ENCODE measurements around the gene BTRC.
A peak's percentile ranks its signal among the peaks of the same experiment; 100 is the strongest.
"Not testable (repeated sequence)": the region's sequence is repeated elsewhere in the genome, so short reads cannot be mapped to it uniquely, and the experiment has no call there.

The BTRC gene

GRCh38 chr10:101570428-101571270, 216.7 kb downstream of the BTRC start:
- no peak for DNase-seq

DNA sequence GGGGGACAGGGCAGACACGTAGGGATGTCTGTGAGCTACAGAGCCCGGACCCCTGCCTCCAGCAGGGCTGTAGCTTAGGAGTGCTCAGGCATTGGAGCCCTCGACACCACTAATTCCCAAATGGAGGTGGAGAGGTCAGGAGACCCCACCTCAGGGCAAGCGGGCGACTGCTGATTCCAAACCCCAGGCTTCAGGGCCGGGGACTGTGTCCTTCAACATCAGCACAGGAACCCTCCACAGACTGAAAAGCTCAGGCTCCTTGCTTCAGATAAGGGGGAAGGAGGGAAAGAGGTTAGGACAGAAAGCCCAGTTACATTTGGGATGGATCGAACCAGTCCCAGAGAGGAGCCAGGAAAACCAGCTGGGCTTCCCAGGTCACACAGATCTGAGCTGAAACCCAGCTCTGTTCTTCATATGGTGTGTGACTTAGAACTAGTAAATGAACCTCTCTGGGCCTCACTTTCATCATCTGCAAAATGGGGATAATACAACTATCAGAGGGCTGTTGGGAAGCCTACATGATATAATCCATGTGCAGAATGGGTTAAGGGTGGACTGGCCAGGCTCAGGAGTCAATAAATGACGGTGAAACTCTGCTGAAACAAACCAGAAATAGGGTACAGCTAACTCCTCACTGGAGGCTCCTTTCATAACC, 217.4 kb downstream of the BTRC start:
- DNase-seq, result no peak

DNA sequence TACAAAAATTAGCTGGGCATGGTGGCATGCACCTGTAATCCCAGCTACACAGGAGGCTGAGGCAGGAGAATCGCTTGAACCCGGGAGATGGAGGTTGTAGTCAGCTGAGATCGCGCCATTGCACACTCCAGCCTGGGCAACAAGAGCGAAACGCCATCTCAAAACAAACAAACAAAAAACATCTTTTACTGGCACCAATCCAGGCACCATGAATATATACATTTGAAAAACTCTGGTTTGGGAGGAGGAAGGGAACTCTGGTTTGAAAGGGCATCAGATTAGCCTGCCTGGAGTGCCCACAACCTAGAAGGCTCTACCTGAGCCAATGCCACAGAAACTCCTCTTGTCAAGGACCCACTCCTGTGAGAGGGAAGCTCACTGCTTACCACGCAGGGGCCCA, 218.2 kb downstream of the BTRC start:
- DNase-seq, result no peak

DNA sequence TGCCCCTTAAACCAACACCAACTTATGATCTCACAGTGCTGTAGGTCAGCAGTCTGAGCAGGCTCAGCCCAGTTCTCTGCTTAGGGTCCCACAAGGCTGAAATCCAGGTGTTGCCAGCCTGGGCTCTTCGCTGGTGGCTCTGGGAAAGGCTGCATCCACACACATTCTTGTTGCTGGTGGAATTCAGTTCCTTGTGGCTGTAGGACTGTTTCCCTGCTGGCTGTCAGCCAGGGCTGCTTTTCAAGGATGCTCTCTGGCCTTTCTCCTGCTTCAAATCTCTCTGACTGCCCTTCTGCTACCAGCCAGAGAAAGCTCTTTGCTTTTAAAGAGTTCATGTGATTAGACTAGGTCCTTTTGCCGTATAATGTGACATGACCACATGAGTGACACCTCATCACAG, 218.8 kb downstream of the BTRC start:
- DNase-seq, result no peak

DNA sequence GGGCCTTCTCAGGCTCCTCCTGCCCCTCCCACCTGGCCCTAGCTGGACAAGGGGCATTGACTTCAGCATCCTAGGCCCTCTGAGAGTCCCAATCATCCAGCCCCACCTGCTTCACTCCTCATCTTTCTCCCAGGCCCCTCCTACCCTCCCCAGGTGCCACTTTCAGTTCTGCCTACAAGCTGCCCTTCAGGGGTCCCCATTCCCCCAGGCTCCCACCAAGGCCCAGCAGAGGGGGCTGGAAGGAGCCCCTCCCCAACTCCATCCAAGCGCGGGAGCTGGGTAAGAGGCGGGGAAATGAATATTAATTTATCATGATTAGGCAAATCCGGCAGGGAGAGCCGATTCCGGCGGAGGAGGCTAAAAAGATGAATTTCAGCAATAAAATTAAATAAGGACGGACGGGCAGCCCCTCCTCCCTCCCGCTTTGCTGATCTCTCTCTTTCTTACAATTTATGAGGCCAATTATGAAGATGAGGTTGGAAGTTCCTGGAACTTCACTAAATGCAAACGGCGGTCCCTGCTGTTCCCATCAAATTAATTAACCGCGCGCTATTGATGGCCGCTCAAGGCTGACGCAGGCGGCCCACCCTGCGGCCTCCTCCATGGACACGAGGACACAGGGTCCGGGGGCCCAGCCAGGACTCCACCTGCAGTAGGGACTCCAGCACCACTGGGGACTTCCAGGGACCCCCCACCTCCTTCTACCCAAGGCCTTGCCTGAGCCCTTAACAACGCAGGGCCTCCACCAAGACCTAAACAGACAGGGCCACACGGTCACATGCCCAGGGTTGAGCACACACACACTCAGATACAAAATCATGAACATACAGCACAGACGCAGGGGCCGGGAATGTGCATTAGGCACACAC, 220.2 kb downstream of the BTRC start:
- no peak for DNase-seq

DNA sequence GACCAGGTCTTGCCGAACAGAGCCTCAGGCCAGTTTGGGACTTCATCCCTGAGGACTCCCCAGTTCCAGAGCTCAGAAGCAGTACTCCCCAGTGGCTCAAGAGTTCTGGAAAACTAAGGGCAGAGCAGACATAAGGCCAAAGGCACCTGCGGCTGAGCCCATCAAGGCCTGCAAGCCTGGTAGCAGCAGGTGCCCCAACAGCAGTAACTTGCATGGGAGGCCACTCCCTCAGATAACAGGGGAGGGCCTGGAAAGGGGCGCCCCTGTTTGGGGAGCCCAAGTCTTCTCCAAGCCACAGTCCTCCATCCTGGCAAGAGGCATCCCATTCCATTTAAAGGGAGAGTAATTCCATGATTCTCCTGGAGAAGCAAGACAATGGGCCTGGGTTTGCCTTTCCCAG, 221.1 kb downstream of the BTRC start:
- DNase-seq, result no peak

- no peak for DNase-seq
Observed at GRCh38 chr10:101575580-101576210, 221.7 kb downstream of the BTRC start.

DNA sequence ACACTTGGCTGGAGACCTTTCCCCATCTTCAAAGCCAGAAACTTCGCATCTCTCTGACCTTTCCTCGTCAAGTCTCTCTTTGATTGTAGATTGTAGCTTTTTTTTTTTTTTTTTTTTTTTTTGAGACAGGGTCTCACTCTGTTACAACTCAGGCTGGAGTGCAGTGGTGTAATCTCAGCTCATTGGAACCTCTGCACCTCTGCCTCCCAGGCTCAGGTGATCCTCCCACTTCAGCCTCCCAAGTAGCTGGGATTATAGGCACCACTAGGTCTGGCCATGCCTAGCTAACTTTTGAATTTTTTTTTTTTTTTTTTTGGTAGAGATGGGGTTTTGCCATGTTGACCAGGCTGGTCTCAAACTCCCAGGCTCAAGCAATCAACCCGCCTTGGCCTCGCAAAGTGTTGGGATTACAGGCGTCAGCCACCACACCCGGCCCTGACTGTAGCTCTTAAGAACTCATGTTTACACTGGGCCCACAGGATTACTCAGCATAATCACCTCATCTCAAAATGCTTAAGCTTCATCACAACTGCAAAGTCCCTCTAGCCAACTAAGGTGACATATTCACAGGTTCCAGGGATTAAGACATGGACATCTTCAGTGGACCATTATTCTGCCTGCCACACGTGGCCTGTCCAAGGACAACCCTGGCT, 222.4 kb downstream of the BTRC start:
- no peak for DNase-seq

- no peak for DNase-seq
Observed at GRCh38 chr10:101577121-101577871, 223.3 kb downstream of the BTRC start.

DNA sequence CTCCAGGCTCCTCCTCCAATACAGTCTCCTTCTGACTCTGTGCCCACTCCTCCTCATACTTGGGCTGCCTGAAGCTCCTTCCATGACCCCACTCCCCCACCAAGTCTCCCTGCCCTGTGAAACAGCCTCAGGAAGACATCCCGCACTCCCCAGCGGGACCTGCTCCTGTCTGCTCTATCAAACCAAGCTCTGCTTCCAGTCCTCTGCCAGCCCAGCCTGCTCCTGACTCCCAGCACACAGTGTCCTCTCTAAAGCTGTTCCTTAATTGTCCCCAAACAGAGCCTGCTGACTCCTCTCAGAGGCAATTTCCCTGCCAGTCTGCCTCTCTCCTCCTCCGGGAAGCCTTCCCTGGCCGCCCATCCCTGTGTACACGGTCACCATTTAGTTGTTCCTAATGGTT, 224.2 kb downstream of the BTRC start:
- DNase-seq, result no peak

GRCh38 chr10:101578803-101579515, 225.0 kb downstream of the BTRC start:
- DNase-seq, result no peak

DNA sequence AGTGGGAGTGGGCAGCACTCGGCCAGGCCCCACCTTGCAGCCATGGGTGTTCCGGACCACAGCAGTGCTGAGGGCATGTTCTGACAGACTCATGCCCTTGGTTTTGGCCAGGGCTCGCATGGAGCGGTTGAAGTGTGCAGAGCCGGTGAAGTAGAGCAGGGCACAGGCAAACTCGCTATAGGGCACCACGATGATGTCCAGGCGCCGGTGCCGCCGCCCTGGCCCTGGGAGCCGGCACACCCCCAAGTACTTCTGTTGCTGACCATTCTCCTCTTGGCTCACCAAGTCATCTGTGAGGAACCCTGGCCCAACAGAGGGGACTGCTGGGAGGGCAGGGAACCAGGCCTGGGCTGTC, 225.5 kb downstream of the BTRC start:
- DNase-seq, result no peak

DNA sequence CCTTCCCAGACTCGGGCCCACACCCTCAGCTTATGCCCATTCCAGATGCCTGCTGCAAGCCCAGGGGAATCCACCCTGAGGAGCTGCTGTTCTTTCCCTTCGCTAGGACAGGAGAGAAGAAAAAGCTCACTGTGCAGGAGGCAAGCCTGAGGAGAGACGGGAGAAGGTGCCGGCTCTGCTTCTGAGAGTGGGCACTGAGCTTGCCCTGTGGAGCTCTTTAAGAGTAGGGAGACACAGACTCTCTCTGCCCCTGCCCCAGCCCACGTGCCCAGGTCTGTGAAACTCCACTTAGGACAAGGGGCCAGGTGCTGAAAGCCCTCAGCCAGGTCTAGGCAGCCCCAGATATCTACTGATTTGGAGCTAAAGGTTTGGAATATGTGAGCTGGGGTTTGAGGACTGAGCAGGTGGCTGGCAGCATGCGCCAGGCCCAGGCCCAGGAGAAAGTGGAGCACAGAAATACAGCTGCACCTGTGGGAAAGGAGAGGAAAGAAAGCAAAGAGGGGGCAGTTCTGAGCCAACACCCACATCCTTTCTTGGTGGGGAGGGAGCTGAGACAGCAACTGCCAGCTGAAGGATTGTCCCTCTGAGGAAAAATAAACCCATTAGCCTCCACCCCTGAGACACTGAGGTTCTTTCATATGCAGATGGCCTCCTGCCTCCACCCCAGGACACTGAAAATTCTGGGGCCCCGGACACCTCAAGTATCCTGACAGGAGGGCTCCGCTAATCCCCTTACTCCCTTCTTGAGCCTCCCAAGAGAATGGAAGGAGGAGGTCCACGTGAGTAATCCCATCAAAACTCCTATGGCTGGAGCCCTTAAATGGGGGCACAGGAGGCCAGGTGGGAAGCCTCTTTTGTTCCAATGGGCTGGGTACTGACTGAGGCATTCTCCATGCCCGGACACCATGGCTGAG, 226.8 kb downstream of the BTRC start:
- no peak for DNase-seq

GRCh38 chr10:101585841-101586240, 231.9 kb downstream of the BTRC start:
- DNase-seq, result no peak

DNA sequence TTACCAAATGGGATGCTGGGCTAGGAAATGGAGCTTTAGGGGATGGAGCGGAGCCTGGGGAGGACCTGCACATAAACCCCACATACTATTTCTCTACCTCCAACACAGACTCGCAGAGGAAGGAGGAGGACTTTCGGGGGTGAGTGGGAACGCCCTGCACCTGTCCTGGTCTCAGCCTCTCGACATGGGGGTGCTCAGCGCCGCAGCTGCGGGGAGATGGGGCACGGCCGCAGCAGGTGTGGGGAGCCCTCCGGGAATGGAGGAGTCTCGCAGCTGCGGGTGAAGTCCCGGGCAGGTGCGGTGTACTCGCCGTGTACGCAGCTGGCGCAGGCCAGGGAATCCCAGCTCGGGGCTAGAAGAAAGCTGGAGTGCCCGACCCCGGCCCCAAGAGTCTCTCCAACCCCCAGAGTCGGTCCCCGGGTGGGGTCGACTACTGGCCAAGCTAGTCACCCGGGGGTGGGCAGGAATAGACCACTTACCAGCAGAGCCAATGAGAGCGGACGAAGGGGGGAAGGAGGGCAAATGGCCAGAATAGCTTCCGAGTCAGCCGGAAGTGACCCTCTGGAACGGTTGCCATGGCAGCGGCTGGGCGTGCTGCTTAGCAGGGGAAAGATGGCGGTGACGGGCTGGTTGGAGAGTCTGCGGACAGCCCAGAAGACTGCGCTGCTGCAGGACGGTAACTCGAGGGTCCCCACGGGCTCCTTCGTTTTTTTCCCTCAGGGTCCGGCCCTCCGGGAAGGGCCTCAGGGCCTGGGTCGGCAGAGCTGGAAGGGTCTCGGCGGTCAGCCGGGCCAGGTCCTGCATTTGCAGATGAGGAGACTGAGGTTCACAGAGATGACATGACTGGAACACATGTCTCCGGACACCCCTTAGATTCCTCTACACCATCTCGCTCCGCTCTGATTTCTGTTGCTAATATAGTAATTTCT, 234.0 kb downstream of the BTRC start, which contains the start of the genes DPCD and POLL:
Gene DPCD (plus strand): TSS at position 597 of the 929 bp plus-strand sequence. CDS start 16 bp downstream, at position 613.
Gene POLL (minus strand): TSS at position 533 of the 929 bp plus-strand sequence. CDS start 897 bp downstream, outside the sequence.
- DNase-seq, result peak; percentile 90

GRCh38 chr10:101588879-101589278, 234.9 kb downstream of the BTRC start:
- no peak for DNase-seq

DNA sequence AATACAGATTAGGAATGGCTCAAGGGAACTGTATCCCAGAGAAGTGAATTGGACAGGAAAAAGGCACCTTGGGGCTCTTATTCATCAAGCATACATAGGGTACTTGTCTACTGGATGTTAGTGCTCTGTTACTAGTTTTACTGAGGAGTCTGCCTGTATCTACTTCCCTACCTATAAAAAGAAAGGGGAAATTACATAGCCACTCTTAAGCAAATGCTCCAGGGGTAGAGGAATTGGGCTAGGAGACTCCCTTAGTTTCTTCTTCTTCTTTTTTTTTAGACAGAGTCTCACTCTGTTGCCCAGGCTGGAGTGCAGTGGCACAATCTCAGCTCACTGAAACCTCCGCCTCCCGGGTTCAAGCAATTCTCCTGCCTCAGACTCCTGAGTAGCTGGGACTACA, 239.4 kb downstream of the BTRC start:
- not testable (repeated sequence) for DNase-seq

Measured in stimulated activated CD4-positive, alpha-beta T cell treated with anti-CD3 and anti-CD28 coated beads, Interleukin-1b, Interleukin-23, amount 100 ng/mL, for 48 hours (primary cell).